DND-41 (cell line): ENCODE measurements around the gene EHF.

Source experiments
- CTCF ChIP-seq: IDR thresholded peaks from 2 replicates; pipeline ENCODE4 v1.5.1; 2012; ENCODE audit warnings: borderline replicate concordance, low read length, moderate library complexity, mild to moderate bottlenecking; ENCODE audit not compliant: poor library complexity, severe bottlenecking; ENCODE audit errors: extremely low read depth
- EZH2 ChIP-seq: IDR thresholded peaks from 3 replicates; pipeline ENCODE4 v1.6.1; 2012; ENCODE audit warnings: borderline replicate concordance, low read depth, mild to moderate bottlenecking, moderate library complexity, low read length, inconsistent platforms; ENCODE audit not compliant: severe bottlenecking

DNA sequence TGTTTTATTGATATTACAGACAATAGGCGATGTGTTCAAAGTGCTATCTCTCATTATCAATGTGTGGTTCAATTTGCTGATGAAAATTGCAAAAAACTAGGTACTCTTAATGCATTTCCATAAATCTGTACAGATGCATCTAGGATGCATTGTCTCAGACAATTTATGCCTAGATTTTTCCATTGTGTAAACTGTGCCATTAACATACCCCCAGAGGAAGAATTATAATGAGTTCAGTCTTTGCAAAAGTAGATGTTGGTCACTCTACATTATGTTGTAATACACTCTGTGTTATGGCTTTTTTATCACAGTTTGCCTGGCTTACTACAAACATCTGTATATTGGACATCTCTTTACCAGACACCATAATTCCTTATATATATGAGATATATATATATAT is 62.5 kb downstream of the EHF start:
- TF ChIP-seq CTCF (no peak), EZH2 (no peak)
